HFF-Myc (cell line): ENCODE results near the gene PBX2.
"Not testable (repeated sequence)": the region's sequence is repeated elsewhere in the genome, so short reads cannot be mapped to it uniquely, and the experiment has no call there.

Experiments used
- DNase-seq: peaks from one replicate; pipeline ENCODE4 v3.0.0-alpha.2; 2011; ENCODE audit warnings: low read depth; ENCODE audit errors: extremely low read depth
- H3K4me3 ChIP-seq: replicated peaks from 2 replicates; pipeline ENCODE4 v1.5.1; 2011; ENCODE audit warnings: low read depth, mild to moderate bottlenecking, control low read depth, low read length
- TF ChIP-seq, protein P1 (sequence below): IDR thresholded peaks from 2 replicates; pipeline ENCODE4 v1.5.1; 2012; ENCODE audit warnings: mild to moderate bottlenecking, low read depth, low read length, control low read depth; ENCODE audit errors: missing control alignments

The PBX2 gene

DNA sequence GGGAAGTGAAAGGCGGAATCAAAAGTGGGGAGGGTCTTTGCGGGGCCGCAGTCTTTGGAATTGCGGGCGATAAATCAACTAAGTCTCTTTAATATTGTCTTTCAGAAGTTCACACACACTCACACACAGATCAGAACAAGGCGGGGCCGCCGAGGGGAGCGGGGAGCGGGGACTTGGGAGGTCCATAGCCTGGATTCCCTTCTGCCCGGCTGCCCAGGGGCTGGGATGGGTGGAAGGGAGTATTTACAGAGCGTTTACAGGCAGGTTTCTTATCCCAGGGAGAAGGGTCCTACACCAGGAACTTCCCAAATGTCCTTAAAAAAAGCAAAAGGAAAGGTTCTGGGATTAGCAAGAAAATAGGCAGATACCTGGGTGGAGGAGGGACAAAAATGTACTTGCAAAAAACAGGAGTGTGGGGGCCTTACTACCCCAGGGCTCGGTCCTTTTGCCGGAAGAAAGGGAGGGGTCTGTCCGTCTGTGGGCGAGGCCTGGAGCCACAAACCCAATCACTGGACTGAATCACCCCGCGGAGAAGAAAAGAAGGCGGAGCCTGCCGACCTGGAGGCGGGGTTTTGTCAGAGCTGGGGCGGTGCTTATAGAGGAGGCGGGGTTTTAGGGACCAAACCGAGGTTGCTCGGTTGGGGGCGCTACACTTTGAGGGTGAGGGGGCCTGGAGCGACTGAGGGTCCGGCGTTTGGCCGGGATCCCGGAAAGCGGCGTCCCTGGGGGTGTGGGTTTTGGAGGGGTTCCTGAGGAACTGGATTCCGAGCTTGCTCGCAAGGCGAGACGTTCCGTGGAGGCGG is 41.5 kb downstream of the PBX2 start:
- H3K4me3 ChIP-seq, result no peak overlapping the region
- no peak for DNase-seq
- TF ChIP-seq, protein P1, sequence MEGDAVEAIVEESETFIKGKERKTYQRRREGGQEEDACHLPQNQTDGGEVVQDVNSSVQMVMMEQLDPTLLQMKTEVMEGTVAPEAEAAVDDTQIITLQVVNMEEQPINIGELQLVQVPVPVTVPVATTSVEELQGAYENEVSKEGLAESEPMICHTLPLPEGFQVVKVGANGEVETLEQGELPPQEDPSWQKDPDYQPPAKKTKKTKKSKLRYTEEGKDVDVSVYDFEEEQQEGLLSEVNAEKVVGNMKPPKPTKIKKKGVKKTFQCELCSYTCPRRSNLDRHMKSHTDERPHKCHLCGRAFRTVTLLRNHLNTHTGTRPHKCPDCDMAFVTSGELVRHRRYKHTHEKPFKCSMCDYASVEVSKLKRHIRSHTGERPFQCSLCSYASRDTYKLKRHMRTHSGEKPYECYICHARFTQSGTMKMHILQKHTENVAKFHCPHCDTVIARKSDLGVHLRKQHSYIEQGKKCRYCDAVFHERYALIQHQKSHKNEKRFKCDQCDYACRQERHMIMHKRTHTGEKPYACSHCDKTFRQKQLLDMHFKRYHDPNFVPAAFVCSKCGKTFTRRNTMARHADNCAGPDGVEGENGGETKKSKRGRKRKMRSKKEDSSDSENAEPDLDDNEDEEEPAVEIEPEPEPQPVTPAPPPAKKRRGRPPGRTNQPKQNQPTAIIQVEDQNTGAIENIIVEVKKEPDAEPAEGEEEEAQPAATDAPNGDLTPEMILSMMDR, result no peak

DNA sequence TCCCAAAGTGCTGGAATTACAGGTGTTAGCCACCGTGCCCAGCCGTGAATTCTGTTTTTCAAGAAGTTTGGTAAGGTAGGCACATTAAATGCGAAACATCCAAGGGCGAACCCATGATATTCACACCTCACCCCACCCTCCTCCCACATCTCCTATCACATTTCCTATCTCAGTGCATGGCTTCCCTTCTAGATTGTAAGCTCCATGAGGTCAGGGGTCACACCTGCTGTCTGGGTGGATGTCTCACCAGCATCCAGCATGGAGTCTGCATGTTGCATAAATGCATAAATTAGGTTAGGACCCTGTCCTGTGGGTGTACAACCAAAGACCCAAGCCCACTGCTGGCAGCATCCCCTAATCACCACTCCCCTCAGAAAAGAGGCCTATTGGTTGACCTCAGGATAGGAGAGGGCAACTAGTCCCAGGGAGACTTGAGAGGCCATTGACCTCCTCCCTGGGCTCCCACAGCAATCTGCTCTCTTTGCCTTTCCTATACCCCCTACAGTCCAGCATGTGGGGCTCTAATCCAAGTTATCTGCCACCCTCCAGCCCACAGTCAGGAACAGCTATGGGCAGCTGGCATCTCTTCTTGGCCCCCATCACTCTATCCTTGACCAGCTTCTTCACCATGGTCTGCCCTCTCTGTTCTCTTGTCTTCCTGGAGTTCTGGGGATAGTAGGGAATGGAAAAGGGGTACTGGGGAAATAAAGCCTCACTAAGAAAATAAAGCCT is 42.4 kb downstream of the PBX2 start:
- TF ChIP-seq, protein P1, result no peak
- no peak for DNase-seq

DNA sequence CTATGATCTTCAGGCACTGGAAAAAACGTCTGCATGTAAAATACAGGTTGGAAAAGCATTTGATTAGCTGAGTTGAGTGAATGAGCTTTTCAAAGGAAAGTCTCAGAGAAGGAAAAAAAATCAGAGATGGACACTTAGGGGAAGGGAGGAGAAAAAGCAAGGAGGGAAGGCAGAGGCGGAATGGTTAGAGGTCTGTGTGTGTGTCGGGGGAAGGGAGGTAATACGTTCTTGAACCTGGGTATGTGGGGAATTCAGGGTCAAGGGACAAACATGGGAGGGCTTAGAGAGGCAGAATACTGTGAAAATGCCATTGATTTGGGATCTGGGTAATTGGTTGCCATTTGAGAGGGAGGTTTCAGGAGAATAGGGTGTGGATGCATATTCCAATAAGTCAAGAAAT is 43.3 kb downstream of the PBX2 start:
- TF ChIP-seq, protein P1, result no peak
- no peak overlapping the region for H3K4me3 ChIP-seq
- no peak for DNase-seq

More for the DNA sequence above, 42.4 kb downstream of the PBX2 start:
- no peak overlapping the region for H3K4me3 ChIP-seq

DNA sequence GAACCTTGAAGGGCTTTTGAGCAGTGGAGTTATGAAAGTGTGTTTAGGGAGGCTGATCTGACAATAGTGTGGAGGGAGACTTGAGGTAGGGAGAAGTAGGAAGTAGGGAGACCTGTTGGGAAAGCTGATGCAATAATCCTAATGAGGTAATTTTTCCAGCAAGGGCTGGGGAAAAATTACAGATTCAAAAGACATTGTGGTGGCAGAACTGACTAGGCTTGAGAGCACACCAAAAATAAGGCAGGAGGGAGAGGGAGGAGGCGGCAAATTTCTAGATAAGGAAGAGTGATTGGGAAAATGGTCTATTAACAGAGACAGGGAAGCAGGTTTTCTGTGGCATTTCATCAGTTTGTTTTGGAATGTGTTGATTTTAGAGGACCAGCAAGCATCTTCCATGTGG is 43.7 kb downstream of the PBX2 start:
- TF ChIP-seq, protein P1, result no peak
- no peak overlapping the region for H3K4me3 ChIP-seq

DNA sequence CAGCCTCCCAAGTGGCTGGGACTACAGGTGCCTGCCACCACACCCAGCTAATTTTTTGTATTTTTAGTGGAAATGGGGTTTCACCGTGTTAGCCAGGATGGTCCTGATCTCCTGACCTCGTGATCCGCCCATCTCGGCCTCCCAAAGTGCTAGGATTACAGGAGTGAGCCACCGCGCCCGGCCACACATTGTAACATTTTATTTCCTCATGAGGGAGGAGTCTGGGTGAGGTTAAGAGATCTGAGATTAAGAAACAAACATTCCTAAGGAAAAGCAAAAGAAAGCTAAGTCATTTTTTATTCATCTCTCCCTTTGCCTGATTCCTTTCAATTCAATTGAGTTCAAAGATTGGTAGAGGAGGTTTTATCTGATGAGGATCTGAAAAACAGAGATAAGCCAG is 45.8 kb downstream of the PBX2 start:
- not testable (repeated sequence) for H3K4me3 ChIP-seq, DNase-seq

More for the DNA sequence above, 43.7 kb downstream of the PBX2 start:
- no peak for DNase-seq

DNA sequence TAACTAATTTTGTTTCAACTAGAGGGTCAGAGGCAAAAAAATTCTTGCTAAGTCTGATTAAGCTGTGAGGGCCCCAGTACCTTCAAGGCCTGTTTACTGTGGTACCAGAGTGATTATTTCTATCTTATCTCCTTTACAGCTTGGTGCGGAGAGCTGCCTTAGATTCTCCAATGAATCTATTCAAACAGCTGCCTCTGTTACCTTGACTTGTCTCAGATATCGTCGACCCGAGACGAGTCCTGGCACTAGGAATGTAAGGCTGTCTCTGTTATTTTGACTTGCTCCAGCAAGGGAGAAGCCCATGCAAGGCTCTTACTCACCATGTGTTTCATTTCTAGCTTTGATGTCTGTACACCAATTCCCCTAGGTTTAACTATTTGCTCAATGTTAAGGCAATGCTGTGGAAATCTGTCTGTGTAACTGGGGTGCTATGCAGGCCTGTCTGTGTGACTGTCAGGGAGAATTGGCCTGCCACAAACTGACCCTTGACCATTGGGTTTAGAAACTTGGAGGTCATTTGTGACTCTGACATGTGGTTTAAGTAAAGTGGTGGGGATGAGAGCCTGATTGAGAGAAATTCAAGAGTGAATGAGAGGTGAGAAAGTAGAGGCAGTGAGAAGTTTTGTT is 49.5 kb downstream of the PBX2 start:
- DNase-seq, result no peak
- TF ChIP-seq, protein P1, result no peak
- H3K4me3 ChIP-seq, result no peak overlapping the region

DNA sequence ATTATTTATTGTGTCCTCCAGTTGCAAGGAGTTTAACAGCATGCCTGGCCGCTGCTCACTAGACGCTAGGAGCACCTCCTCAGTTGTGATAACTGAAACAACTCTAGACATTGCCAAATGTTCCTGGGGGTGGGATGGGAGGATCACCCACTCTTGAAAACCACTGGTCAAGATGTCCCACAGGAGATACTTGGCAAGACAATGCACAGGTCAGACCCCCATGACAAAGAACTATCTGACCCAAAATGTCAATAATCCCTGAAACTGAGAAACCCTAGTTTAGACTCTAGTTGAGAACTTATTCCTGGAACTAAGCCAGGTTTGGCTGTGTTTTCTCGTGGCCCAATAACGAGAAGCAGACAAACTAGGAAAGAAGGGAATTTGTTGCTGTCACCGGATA is 50.4 kb downstream of the PBX2 start:
- no peak overlapping the region for H3K4me3 ChIP-seq
- TF ChIP-seq, protein P1, result no peak
- no peak for DNase-seq
